GM21717 (cell line): ENCODE data around the gene RABGEF1.
"Not testable (repeated sequence)": the region's sequence is repeated elsewhere in the genome, so short reads cannot be mapped to it uniquely, and the experiment has no call there.

ENCODE experiments used
- ATAC-seq: cut with Tn5 transposase; IDR thresholded peaks from one replicate; pipeline ENCODE4 v1.9.1; 2021; ENCODE audit warnings: mild to moderate bottlenecking, moderate library complexity; ENCODE audit not compliant: unreplicated experiment

RABGEF1 gene

DNA sequence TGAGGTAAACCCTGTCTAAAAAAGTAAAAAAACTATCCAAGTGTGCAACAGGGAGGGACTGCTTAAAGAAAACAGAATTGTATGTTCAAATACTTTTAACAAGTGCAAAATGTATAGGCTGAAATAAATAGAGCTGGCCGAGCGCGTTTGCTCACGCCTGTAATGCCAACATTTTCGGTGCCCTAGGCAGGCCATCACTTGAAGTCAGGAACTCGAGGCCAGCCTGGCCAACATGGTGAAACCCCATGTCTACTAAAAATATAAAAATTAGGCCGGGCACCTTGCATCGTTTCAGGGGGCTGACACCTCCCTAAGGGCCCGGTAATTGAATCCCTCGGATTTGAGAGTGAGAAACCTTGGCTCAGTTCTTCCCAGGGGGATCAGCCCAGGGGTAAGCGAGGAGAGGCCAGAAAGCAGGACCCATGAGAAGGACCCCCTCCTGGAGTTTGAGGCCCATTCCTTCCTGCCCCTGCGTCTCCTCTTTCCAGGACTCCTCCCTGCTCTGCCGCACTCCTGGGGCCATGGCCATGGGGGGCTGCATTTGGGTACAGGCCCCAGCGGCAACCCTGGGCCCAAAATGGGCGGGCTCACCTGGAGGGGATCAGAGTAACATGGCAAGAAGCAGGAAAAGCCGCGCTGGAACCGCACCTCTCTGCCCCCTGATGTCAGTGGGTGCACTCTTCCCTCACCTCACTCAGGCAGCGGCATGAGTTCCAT lies 105.0 kb downstream of the RABGEF1 start:
- no peak for ATAC-seq

DNA sequence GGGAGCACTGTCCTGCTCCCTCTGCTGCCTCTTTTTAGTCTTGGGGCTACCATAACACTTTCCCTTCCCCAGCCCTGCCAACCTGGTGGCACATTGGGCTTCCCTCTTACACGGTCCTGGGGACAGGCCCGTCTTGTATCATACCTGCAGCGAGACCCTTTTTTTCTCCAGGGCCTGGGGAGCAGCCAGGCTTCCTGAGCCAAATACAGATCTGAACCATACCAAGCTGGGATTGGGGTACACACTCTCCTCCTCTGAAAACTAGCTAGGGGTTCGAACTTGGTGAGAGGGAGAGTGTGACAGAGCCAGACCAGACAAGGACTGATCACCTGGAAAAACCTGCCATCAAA lies 105.5 kb downstream of the RABGEF1 start:
- ATAC-seq = not testable (repeated sequence)

DNA sequence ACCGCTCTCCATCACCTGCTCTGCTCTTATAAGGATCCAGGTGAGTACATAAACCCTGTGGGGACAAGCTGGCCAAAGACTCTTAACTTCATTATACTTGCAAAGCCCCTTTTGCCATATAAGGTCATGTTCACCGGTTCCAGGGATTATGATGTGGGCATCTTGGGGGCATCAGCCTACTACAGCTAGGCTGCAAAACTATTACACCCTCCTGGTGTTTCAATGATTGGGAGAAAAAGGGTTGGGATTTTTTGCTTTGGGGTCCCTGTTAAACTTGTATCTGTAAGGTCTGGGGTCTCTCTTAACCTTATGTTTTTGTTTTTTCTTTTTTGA lies 107.0 kb downstream of the RABGEF1 start:
- ATAC-seq = not testable (repeated sequence)

DNA sequence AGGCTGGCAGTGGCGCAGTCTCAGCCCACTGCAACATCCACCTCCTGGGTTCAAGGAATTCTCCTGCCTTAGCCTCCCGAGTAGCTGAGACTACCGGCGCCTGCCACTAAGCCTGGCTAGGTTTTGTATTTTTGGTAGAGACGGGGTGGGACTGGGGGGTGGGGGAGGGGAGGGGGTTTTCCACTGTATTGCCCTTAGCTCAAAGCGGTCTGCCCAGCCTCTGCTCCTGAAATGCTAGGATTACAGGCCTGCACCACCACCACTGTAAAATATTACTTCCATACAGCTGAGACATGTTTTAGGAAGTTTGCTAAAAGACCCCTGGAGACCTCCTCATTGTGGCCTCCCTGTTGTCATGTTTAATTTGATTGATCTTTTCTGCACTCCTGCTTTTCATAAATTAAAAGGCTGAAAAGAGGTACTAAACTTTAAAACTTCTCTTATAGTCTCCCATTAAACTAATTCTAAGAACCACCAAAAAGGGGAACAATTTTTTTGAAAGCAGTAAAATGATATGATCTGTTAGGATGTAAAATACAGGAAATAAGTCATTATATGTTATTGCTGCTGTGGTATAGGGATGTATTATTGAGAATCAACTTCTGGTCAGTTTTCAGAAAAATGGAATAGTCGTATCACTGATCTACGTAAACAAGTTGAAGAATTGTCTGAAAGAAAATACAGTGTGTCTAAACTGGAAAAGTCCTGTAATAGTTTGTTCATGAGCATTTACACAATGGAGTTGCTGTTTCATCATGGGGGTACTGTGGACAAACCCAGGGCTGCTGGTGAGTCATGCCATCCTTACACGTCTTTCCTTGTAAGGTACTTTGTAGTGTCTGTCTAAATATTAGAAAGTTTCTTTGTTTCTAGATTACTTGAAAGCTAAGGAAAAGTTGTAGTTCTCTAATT lies 107.6 kb downstream of the RABGEF1 start:
- no peak for ATAC-seq

DNA sequence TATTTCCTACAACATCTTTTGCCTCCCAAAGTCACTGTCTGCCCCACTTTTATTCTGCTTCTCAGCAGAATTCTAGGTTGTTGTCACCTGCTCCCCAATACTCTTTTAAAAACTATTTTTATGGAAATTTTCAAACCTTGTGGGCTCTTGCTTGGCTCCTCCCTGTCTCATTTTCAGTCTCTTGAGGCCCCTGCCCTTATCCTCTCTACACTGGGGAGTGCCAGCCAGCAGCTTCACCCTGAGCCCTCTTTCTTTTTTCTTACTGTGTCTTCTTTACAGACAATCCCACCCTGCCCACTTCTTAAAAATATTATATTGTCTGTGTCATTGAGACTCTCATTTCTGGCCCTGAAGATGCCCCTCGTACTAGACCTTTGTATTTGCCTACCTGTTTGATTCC lies 118.8 kb downstream of the RABGEF1 start:
- ATAC-seq = no peak

DNA sequence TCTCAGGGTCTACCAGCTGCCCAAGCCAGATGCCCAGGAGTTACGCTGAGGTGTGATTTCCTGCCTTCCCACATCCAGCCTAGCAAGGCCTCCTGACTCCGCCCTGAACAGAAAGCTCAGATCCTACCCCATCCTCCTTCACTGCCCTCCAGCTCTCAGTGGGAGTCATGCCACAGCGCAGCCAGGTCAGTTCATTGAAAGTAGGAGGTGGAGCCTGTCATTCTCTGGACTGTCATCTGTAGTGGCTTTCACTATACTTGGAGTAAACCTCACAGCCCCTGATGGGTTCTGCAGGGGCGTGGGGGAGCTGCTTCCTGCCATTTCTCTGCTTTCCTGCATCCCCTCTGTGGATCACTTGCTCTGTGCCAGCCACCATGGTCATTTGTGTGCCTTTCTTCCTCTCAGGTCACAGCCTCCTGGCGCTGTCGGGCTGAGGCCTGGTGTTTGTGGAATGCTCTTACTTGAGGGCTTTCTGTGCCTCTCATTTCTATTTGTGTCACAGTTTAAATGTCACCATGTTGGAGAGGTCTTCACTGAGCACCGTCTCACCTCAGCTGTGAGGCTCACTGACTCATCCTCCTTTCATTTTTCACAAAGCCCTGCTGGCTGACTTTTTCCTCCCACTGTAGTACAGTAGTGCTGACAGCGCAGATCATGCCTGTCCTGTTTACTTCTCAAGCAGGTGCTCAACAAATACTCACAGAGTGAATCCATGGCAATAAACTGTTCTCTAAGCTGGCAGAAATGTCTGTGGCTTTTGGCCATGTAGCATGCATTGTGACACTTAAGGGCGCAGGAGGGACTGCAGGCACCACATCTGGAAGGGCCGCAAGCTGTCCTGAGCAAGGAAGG lies 119.5 kb downstream of the RABGEF1 start:
- ATAC-seq = no peak

DNA sequence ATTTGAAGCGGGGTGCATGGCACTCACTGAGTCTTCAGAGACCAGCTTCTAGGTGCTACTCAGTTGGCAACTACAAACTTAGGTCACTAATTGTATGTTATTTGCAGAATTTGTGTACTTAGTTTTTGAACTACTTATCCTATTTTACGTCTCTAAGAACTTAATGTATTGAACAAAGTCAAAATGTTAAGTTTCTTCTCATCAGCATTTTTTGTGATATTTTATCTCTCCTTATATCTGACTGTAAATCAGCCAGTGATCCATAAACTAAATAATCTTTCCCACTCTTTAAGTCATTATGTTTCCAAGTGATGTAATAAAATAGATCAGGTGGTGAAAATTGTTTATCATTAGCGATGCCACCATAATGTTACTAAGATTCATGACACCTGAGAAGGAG lies 120.2 kb downstream of the RABGEF1 start:
- ATAC-seq = no peak
